ENCODE measurements around the gene KDM4C. TPM values are rescaled to one million over a fixed set of nuclear protein-coding genes. Genes with fewer than 3 reads are reported as not detected.
A peak's percentile ranks its signal among the peaks of the same experiment; 100 is the strongest.
"Not testable (repeated sequence)": the region's sequence is repeated elsewhere in the genome, so short reads cannot be mapped to it uniquely, and the experiment has no call there.

The KDM4C gene
- total and polyA plus RNA-seq, 7 donors: 16.4 to 33.5 (median 28.8) TPM

DNA sequence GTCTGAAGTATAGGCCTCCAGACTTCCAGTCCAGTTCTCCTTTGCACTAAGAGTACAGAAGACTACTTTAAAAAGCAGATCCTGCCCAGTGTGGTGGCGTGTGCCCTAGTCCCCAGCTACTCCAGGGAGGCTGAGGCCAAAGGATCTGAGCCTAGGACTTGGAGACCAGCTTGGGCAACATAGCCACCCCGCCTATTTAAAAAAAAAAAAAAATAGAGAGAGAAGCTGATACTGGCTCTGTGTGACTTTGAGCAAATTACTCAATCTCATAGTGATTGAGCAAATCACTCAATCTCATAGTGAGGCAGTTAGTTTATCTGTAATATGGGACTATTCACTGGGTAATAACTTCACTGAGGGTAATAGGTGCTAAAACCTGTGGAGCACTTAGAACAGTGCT is 43.6 kb upstream of the KDM4C start:
- Histone ChIP-seq H3K9me3 (no peaks in the 10 kb centered on the region), H3K4me1 (peaks cover 0 to 11% (median 0%) of the 10 kb centered on the region in 4 donors), H3K27ac (no peak overlapping the region), H3K4me3 (no peak overlapping the region), H3K27me3 (peaks cover 0 to 6% (median 0%) of the 10 kb centered on the region in 3 donors), H3K36me3 (no peaks in the 10 kb centered on the region)
- DNase-seq: no peak
- WGBS, 2 donors: 89% methylated on average over 2 of the region's 2 CpGs
- TF ChIP-seq POLR2A (IDR thresholded peaks at IDR 0.05) (no peak), POLR2AphosphoS5 (IDR thresholded peaks at IDR 0.05) (no peak), EP300 (IDR thresholded peaks at IDR 0.05) (no peak)
- TF ChIP-seq, protein P1, sequence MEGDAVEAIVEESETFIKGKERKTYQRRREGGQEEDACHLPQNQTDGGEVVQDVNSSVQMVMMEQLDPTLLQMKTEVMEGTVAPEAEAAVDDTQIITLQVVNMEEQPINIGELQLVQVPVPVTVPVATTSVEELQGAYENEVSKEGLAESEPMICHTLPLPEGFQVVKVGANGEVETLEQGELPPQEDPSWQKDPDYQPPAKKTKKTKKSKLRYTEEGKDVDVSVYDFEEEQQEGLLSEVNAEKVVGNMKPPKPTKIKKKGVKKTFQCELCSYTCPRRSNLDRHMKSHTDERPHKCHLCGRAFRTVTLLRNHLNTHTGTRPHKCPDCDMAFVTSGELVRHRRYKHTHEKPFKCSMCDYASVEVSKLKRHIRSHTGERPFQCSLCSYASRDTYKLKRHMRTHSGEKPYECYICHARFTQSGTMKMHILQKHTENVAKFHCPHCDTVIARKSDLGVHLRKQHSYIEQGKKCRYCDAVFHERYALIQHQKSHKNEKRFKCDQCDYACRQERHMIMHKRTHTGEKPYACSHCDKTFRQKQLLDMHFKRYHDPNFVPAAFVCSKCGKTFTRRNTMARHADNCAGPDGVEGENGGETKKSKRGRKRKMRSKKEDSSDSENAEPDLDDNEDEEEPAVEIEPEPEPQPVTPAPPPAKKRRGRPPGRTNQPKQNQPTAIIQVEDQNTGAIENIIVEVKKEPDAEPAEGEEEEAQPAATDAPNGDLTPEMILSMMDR (IDR thresholded peaks at IDR 0.05): no peak
- intact Hi-C loops (cut with DNase I): no loop called here

DNA sequence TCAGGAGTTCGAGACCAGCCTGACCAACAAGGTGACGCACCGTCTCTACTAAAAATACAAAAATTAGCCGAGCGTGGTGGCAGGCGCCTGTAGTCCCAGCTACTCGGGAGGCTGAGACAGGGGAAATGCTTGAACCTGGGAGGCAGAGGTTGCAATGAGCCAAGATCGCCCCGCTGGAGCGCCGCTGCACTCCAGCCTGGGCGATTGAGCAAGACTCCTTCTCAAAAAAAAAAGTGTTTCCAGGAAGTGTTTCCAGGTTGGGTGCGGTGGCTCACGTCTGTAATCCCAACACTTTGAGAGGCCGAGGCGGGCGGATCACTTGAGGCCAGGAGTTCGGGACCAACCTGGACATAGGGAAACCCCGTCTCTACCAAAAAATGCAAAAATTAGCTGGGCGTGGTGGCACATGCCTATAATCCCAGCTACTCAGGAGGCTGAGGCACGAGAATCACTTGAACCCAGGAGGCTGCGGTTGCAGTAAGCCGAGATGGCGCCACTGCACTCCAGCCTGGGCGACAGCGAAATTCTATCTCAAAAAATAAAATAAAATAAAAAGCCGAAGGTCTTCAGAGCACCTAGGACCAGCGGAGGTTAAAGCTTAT is 42.5 kb upstream of the KDM4C start:
- H3K4me3 ChIP-seq; H3K27me3 ChIP-seq; H3K9me3 ChIP-seq; H3K36me3 ChIP-seq; intact Hi-C loops (cut with DNase I); DNase-seq; H3K27ac ChIP-seq: not testable (repeated sequence)
- 45 to 89% methylated on average over 28 of the region's 28 CpGs for WGBS, 2 donors
- peaks cover 0 to 11% (median 0%) of the 10 kb centered on the region in 4 donors for H3K4me1 ChIP-seq

DNA sequence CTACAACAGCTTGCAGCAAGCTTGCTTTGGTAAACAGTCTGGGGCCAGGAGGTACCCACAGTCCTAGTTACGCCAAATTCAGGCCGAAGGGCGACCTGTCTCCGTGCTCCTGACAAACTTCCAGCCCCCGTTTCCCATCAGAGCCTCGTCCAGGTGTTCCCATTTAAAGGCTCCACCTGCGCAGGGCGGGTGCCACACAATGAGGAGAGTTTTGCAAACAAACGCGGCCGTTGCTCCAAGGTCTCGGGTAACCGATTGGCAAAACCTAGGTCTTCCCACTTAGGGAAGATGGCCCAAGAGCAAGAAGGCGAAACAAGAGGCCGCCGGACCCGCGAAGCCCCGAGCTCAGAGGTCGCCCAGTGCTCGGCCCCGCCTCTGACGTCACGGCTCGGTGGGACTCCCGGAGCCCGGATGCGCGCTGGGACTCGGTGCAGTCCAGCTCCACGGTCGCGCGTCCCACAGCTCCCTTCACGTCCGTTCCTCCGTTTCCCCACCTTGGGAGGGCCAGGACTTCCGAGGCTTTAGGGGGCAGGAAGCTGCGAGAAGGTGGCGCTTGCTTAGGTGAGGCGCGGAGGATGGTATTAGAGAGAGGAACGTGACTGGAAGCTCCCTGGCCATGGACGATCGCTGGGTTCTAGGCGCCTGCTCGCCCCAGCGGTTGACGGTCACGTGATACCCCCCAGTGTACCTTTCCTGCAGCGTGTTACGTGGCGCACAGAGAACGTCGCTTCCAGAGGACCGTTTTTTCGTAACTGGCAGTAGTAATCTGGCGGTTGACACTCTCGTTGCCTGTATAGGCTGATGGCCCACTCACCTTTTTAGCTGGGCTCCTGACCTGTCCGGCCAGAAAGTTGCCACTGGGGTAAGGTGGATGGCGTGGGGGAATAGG is 41.8 kb upstream of the KDM4C start:
- peak overlapping the region in 1 of 4 donors; percentile 29 for H3K27ac ChIP-seq

DNA sequence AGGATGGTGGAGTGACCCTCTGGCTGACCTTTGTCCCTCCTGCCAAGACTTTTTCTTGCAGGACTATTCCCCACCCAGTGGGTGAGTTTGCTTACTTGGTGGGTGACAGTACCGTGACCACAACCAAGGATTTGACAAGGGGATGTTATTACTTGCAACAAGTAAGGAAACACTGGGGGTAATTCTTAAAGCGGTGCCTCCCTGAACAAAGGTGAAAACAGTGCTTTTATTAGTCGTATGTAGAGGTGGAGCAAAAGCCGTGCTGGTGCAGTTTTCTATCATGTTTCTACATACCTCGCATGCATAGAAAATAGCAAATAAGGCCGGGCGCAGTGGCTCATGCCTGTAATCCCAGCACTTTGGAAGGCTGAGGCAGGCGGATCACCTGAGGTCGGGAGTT is 41.0 kb upstream of the KDM4C start:
- Histone ChIP-seq H3K9me3 (no peaks in the 10 kb centered on the region), H3K36me3 (no peaks in the 10 kb centered on the region), H3K27ac (no peak overlapping the region), H3K4me1 (peaks cover 0 to 11% (median 0%) of the 10 kb centered on the region in 4 donors), H3K27me3 (peaks cover 0 to 6% (median 0%) of the 10 kb centered on the region in 3 donors), H3K4me3 (no peak overlapping the region)
- intact Hi-C loops (cut with DNase I): no loop called here
- 48 to 81% methylated on average over 9 of the region's 9 CpGs for WGBS, 2 donors
- TF ChIP-seq, protein P1 (IDR thresholded peaks at IDR 0.05): no peak
- TF ChIP-seq POLR2A (IDR thresholded peaks at IDR 0.05) (no peak), POLR2AphosphoS5 (IDR thresholded peaks at IDR 0.05) (no peak)
- DNase-seq: no peak

More for the DNA sequence above, 41.8 kb upstream of the KDM4C start:
- peak; percentile 67 for DNase-seq
- Histone ChIP-seq H3K9me3 (no peaks in the 10 kb centered on the region), H3K4me3 (peak overlapping the region; percentile 19 to 47 (median 41)), H3K4me1 (peaks cover 0 to 11% (median 0%) of the 10 kb centered on the region in 4 donors), H3K36me3 (no peaks in the 10 kb centered on the region), H3K27me3 (peaks cover 0 to 6% (median 0%) of the 10 kb centered on the region in 3 donors)
- peak in 2 of 4 donors; percentile 16 to 47 for TF ChIP-seq POLR2AphosphoS5 (IDR thresholded peaks at IDR 0.05)
- TF ChIP-seq POLR2A (IDR thresholded peaks at IDR 0.05): no peak
- TF ChIP-seq, protein P1 (IDR thresholded peaks at IDR 0.05): no peak
- TF ChIP-seq EP300 (IDR thresholded peaks at IDR 0.05): no peak
- intact Hi-C loops (cut with DNase I): no loop called here
- WGBS, 2 donors: 13 to 29% methylated on average over 61 of the region's 61 CpGs

DNA sequence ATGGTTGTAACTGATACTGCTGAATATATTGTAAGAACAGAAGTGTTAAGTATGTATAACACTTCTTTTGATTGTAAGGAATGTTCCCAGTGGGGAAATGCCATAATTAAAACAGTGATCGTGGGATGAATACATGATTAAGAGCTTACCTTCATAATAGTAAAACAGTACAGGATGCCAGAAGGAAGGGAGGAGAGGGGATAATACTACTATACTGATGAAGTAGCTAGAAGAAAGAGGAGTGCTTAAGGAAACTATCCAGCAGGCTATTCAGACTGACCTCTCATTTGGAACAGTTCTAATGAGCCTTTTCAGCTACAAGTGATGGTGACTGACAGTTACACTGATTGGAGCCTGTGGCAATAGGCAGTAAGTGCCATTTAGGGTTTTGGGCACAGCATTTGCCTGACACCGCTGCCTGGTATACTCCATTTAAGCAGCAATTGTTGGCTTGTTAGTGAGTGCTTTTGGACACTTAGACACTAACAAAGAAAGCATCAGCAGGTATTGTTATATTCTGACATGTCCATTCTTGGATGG is 33.8 kb upstream of the KDM4C start:
- Histone ChIP-seq H3K27ac (no peak overlapping the region), H3K4me3 (no peak overlapping the region), H3K36me3 (no peaks in the 10 kb centered on the region), H3K9me3 (no peaks in the 10 kb centered on the region), H3K27me3 (no peaks in the 10 kb centered on the region), H3K4me1 (no peaks in the 10 kb centered on the region)
- intact Hi-C loops (cut with DNase I): no loop called here
- no peak for DNase-seq
- no peak for TF ChIP-seq POLR2AphosphoS5 (IDR thresholded peaks at IDR 0.05)
- TF ChIP-seq POLR2A (IDR thresholded peaks at IDR 0.05): no peak
- TF ChIP-seq, protein P1 (IDR thresholded peaks at IDR 0.05): no peak
- TF ChIP-seq EP300 (IDR thresholded peaks at IDR 0.05): no peak
- WGBS, 2 donors: 86 to 97% methylated on average over 2 of the region's 2 CpGs

Measured in sigmoid colon (tissue), 7 donors.